Adrenal gland (tissue), 5 donors: Measurements from ENCODE around the gene EGFLAM.

Experiments used
- CTCF ChIP-seq, 6 experiments: fragments of 450-650 bp in 4 of 6; fragments of 200-600 bp in 2 of 6; sonication (generic) in 1 of 6; IDR thresholded peaks; 1 replicate in 5 of 6; 2 replicates in 1 of 6; pipeline versions ENCODE4 v1.5.1 to v1.8.0; 2016 to 2021; ENCODE audit warnings: antibody characterized with exemption in 6 of 6, mild to moderate bottlenecking in 2 of 6, moderate library complexity in 1 of 6
- POLR2A ChIP-seq, 2 donors: fragments of 450-650 bp; IDR thresholded peaks; one replicate each; pipeline ENCODE4 v1.6.1; 2017; ENCODE audit warnings: antibody characterized with exemption in 2 of 2, mild to moderate bottlenecking in 2 of 2, moderate library complexity in 1 of 2
- donor health status: DM: no; HTN: no; CAD: no.

GRCh38 chr5:38445374-38446028, 187.1 kb downstream of the EGFLAM start:
- TF ChIP-seq CTCF (IDR thresholded peaks at IDR 0.05) = no peak
- no peak for TF ChIP-seq POLR2A (IDR thresholded peaks at IDR 0.05)
